Daoy (cell line): Measurements from ENCODE around the gene ADARB1. TPM values are rescaled to one million over a fixed set of nuclear protein-coding genes. Genes with fewer than 3 reads are reported as not detected.

Source experiments
- DNase-seq: peaks from one replicate; pipeline ENCODE4 v3.0.0-alpha.2; 2015; ENCODE audit warnings: low read depth
- total RNA-seq: library from RNA; depleted of rRNA; stranded (reverse); fragments of >200 nt; shearing (Covaris generic); gene quantifications from 2 replicates; pipeline ENCODE4 v1.2.3, GENCODE V29; 2014

Gene ADARB1
- total RNA-seq, 1 experiment from 2014 or later = 4.7 TPM

GRCh38 chr21:45054227-45054926 lies 20.0 kb upstream of the ADARB1 start:
- DNase-seq = no peak

DNA sequence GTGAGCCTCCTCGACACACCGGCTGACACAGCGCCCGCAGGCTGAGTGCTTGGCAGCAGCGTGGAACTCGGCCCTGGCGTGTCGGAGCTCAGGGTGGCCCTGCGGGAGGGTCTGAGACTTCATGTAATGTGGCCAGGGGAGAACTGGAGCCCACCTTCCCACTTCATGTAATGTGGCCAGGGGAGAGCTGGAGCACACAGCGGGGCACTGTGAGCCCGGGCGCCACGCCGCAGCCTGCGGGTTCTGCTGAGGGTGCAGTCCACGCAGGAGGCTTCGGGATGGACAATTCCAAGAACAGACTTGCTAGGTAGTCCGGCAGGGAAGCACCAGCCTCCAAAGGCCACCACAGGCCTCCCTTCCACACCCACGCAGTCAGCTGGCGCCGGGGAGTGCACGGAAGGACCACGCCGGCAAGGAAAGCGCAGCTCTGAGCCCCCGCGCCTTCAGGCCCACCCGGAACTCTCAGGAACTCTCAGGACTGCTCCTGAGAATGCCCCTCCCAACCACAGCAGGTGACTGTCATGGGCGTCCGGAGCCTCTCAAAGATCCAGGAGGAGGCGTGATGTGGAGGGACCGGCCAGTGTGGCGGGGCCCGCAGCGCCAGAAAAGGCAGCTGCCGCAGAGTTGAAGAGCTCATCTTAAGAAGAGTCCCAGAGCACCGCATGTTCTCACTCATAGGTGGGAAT lies 19.3 kb upstream of the ADARB1 start:
- no peak for DNase-seq

DNA sequence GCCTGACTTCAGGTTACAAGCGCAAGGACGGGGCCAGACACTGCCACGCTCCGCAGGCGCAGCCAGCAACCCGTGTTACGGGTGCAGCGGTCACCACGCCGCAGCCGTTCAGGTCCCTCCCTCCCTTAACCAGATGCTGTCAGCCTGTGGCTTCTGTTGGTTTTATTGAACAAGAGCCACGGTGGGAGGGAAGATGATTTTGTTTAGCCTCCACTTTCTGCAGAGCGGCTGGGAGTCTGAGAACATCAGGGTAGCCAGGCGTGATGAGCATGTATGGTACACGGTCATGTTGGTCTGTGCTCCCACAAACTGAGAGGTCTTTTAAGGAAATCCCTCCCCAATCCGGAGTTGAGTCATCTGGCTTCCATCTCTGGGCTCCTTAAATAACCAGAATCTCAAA lies 18.5 kb upstream of the ADARB1 start:
- no peak for DNase-seq

DNA sequence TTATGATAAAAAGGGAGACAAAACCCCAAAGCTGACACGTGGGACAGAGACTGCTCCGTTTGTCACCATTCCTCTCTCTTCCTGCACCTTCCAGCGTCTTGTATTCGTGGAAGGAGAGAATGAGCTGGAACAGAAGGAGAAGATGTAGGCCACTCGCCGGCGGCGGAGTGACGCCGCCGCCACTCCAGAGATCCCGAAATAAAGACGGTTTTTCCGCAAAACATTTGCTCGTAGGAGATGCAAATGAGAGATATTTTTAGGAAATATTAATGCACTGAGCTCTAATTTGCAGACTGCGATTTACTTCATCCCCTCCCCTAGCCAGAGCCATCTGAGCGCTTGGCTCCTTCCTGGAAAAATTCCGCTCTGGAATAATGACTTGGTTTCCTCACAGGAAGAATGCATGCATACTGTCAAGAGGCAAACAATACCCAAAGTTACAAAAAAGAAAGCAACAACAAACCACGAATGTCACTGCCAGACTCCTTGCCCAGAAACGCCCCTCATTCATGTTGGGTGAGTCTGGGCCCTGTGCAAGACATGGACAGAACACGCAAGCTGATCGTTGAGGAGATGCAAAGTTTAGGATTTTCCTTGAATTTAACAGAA lies 18.0 kb upstream of the ADARB1 start:
- no peak for DNase-seq

- no peak for DNase-seq
Measured at GRCh38 chr21:45056917-45057560, 17.3 kb upstream of the ADARB1 start.

DNA sequence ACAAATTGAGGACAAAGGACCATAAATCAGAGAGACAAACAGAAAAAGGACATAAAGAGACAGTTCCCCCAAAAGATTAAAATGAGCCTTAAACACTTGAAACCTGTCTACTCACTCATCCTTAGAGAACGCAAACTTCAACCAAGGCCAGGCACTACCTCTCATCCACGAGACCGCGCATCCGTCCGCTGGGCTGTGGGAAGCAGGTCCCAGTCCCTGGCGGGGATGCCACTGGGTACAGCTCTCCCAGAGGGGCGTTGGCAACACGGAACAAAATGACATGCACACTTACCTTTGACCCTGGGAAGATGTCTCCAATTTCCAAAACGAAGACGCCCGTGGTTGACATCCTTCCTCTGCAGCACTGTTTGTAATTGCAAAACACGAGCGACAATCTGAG lies 16.5 kb upstream of the ADARB1 start:
- DNase-seq = no peak

DNA sequence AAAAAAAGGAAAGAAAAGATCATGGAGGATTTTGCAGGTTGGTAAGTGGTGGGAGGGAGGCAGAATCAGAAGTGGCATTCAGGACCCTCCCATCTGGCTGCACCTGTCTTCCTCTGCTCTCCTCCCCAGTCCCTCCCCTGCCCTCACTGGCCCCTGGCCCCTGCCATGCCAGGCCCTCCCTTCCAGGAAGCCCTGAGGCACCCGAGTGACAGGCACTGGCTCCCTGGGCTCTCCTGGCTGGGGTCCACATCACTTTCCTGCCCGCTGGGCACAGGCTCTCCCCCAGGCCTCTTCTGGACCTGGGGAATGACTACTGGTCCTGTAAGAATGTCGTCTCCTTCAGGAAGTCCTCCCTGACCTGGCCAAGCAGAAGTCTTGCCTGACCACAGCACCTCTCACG lies 15.3 kb upstream of the ADARB1 start:
- DNase-seq = no peak

DNA sequence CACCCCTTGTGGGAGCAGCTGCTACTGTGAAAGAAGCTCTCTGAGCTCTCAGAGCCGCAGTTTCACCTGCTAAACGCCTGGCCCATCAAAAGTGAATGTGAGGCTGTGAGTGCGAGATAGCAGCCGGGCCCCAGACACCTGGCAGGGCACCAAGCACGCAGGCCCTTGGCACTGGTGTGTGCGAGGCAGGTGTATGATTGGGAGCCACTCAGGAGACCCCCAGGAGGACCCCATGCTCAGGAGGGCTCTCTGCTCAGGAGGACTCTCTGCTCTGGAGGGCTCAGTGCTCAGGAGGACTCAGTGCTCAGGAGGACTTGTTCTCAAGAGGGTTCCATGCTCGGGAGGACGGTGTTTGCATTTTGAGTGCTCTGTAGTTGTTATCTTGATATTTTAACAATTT lies 14.3 kb upstream of the ADARB1 start:
- no peak for DNase-seq

DNA sequence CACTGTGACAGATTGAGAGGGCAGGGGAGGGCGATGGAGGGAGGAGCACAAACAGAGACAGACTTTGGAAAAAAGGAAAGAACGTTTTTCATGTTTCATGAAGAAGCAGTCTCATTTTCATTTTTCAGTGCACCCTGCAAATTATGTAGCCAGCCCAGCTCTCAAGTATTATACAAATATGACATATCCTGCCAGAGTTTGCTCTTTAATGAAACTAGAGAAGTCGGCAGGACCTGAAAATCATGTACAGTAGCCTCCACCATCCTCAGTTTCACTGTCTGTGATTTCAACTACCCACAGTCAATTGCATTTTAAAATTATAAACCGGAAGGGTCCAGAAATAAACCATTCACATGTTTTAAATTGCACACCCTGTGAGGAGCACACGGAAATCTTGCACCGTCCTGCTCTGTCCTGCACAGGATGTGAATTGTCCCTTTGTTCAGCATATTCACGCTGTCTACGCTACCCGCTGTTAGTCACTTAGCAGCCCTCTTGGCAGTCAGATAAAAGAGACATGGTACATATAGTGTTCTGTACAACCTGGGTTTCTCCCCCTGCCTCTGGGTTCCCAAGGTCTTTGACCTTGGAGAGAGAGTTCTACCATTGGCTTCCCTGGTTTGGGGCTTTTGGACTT lies 13.6 kb upstream of the ADARB1 start:
- no peak for DNase-seq

DNA sequence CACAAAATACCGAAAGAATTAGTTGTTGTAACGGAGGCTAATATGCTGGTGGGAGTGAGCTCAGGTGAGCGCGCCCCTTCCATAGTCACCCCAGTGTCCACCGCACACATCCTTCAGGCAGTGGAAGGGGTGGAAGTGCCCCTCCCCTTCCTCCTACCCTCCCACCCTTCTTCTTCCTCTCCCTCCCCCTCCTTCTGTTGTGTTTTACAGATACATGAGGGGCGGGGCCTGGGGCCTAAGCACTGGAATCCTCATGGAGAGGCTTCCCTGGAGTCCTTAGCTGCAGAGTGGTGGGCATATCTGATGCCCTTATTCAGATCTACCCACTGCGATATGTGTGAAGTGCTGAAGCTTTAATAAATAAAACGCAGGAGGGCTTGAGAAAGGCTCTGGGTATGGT lies 10.3 kb upstream of the ADARB1 start:
- DNase-seq = no peak

- no peak for DNase-seq
Measured at GRCh38 chr21:45064618-45065399, 9.6 kb upstream of the ADARB1 start.

GRCh38 chr21:45067462-45068285 lies 6.7 kb upstream of the ADARB1 start:
- DNase-seq = no peak

GRCh38 chr21:45069085-45069484 lies 5.3 kb upstream of the ADARB1 start:
- DNase-seq = no peak

DNA sequence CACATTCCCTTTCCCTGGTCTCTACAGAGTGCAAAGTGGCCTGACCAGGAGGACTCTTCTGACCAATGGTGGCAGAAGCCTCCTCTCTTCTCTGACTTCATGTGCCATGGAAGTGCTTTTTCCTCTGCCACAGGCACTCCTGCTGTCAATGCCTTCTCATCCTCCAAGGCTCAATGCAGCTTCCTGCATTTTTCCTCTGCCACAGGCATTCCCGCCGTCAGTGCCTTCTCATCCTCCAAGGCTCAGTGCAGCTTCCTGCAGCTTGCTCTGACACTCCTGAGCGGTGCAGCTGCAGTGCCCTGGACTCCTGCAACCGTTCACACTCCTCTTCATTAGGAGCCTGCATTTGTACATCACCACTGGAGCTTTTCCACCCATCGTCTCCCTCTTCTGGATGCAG lies 4.7 kb upstream of the ADARB1 start:
- no peak for DNase-seq

GRCh38 chr21:45071078-45071873 lies 3.1 kb upstream of the ADARB1 start:
- DNase-seq = no peak

GRCh38 chr21:45071874-45072737 lies 2.3 kb upstream of the ADARB1 start:
- DNase-seq = no peak

DNA sequence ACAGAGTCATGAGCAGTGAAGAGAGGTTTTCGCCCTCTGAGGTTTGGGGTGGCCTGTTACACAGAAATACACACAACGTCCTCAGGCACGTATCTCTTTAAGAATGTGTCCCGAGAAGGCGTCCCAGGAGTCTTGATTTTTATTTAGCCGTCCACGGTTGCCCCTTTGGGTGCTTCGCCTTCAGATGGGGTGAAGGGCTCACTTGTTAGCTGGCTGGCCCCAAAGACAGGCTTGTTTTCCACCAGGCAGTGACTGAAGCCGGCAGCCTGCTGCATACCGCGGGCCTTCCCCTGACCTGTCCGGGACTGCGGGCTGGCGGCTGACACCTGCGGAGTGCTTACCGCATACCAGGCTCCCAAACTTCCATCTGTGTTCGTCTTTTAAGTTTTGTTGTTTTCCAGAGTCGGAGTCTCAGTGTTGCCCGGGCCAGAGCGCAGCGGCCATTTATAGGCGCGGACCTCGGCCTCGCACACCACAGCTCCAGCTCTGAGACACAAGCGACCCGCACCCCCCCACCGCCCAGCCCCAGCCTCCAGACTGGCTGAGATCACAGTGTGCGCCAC lies 1.6 kb upstream of the ADARB1 start:
- DNase-seq = no peak

GRCh38 chr21:45073301-45074047 lies 906 bp upstream of the ADARB1 start:
- peak; percentile 51 for DNase-seq
